Colonic mucosa (tissue), 4 donors: ENCODE data around the gene SSTR5. TPM values are rescaled to one million over a fixed set of nuclear protein-coding genes. Genes with fewer than 3 reads are reported as not detected.
"Not testable (repeated sequence)": the region's sequence is repeated elsewhere in the genome, so short reads cannot be mapped to it uniquely, and the experiment has no call there.

ENCODE experiments used
- DNase-seq: peaks from one replicate; pipeline ENCODE4 v3.0.0-alpha.2; 2020
- H3K27ac ChIP-seq: fragments of 200-600 bp; one replicate; pipeline ENCODE4 v1.8.0; 2021
- H3K27me3 ChIP-seq: fragments of 200-600 bp; one replicate; pipeline ENCODE4 v1.8.0; 2021
- H3K36me3 ChIP-seq: fragments of 200-600 bp; one replicate; pipeline ENCODE4 v1.8.0; 2021
- H3K4me1 ChIP-seq: fragments of 200-600 bp; one replicate; pipeline ENCODE4 v1.8.0; 2021; ENCODE audit warnings: mild to moderate bottlenecking
- H3K4me3 ChIP-seq: fragments of 200-600 bp; one replicate; pipeline ENCODE4 v1.8.0; 2021
- H3K9ac ChIP-seq, 2 donors: one replicate each; pipeline ENCODE4 v1.7.0; 2013; ENCODE audit warnings: control low read depth in 2 of 2, low read depth in 2 of 2, low read length in 2 of 2
- H3K9me3 ChIP-seq: fragments of 200-600 bp; one replicate; pipeline ENCODE4 v1.8.0; 2021
- intact Hi-C: fragments of 100-400 bp; cut with DNase I; formaldehyde crosslinking; loops from one replicate; pipeline ENCODE4 v1.14.1; 2022
- total RNA-seq, 2 donors: library from RNA; stranded (reverse); fragmentation: NEBNext Ultra II Directional in 1 of 2; extraction: Animal tissue kit (Norgen Biotek cat#: 25700) in 1 of 2; gene quantifications; one replicate each; pipeline ENCODE4 v1.2.1, GENCODE V29; 2021
- TF ChIP-seq, protein P1 (sequence below): fragments of 200-600 bp; IDR thresholded peaks from one replicate; pipeline ENCODE4 v1.8.0; 2022; ENCODE audit warnings: antibody characterized with exemption, mild to moderate bottlenecking
- donor health status: healthy.
- donor health status: DM: no; HTN: no; CAD: no.
- donor health status: DM: no; HTN: no; CAD: no.

SSTR5 gene
- under 1 TPM; 0.24 to 0.37 TPM for total RNA-seq

DNA sequence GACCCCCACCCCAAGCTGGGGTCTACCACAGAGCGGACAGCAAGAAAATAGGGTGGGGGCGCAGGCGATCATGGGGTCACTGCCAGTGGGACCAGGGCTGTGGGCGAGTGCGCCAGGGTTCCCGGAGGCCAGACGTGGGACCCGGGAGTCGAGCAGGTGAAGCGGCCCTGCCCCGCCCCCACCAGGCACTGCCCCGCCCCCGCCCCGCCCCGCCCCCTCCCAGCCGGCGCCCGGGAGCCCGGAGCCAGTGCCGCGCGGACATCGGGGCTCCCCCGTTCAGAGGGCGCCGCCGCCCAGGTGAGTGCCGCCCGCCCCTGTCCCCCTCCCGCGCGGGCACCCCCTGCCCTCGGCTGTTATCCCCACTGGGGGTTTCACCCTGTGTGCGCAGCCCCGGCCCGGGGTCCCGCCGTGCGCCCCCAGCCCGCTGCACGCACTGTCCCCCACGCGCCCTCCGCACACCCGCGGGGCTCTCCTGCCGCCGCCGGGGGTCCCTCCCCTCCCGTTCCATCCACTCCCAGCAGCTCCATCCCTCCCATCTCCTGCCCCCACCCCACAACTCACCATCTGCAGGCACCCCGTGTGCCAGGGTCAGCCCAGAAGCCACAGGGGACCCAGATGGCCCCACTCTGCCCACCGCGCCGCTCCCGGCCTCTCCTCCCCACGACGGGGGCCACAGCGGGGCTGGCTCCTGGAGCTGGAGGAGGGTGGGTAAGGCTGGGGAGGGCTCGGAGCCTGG, at the start of gene SSTR5:
Gene SSTR5 (plus strand): TSS at position 222 of the 736 bp plus-strand sequence. CDS start 6,122 bp downstream, outside the sequence.
- Histone ChIP-seq H3K27me3 (peaks cover 50% of the 10 kb centered on the region), H3K9ac (no peak within 1 kb of the TSS)
- intact Hi-C loops: no loop called here

DNA sequence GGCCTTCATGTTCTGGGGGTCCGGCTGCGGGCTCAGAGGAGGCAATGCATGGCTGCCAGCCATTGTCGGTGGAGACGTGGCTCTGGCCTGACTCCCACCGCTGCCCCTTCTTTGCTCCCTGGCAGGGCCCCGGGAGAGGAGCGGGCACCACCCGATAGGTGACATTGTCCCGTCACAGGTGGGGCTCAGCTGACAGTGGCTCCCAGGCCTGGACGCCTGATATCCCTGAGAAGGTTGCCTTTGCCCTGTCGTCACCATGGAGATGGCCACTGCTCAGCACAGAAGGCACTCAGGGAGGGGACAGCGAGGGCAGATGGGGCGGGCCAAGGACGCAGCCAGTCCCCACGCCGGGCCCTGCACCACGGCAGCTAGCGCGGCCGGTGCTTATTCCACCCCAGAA, 48.4 kb upstream of the SSTR5 start:
- H3K9ac ChIP-seq: no peak overlapping the region
- DNase-seq: no peak
- no peaks in the 10 kb centered on the region for H3K36me3 ChIP-seq
- H3K4me3 ChIP-seq: no peak overlapping the region
- no peaks in the 10 kb centered on the region for H3K4me1 ChIP-seq
- H3K9me3 ChIP-seq: no peaks in the 10 kb centered on the region
- H3K27me3 ChIP-seq: no peaks in the 10 kb centered on the region
- no peak overlapping the region for H3K27ac ChIP-seq
- intact Hi-C loops: no loop called here
- TF ChIP-seq, protein P1, sequence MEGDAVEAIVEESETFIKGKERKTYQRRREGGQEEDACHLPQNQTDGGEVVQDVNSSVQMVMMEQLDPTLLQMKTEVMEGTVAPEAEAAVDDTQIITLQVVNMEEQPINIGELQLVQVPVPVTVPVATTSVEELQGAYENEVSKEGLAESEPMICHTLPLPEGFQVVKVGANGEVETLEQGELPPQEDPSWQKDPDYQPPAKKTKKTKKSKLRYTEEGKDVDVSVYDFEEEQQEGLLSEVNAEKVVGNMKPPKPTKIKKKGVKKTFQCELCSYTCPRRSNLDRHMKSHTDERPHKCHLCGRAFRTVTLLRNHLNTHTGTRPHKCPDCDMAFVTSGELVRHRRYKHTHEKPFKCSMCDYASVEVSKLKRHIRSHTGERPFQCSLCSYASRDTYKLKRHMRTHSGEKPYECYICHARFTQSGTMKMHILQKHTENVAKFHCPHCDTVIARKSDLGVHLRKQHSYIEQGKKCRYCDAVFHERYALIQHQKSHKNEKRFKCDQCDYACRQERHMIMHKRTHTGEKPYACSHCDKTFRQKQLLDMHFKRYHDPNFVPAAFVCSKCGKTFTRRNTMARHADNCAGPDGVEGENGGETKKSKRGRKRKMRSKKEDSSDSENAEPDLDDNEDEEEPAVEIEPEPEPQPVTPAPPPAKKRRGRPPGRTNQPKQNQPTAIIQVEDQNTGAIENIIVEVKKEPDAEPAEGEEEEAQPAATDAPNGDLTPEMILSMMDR: no peak

More for the DNA sequence above, at the start of gene SSTR5:
- Histone ChIP-seq H3K4me1 (no peaks in the 10 kb centered on the region), H3K4me3 (no peak within 1 kb of the TSS), H3K36me3 (no peaks in the 10 kb centered on the region), H3K9me3 (no peaks in the 10 kb centered on the region), H3K27ac (no peak within 1 kb of the TSS)
- DNase-seq: no peak
- TF ChIP-seq, protein P1: no peak

DNA sequence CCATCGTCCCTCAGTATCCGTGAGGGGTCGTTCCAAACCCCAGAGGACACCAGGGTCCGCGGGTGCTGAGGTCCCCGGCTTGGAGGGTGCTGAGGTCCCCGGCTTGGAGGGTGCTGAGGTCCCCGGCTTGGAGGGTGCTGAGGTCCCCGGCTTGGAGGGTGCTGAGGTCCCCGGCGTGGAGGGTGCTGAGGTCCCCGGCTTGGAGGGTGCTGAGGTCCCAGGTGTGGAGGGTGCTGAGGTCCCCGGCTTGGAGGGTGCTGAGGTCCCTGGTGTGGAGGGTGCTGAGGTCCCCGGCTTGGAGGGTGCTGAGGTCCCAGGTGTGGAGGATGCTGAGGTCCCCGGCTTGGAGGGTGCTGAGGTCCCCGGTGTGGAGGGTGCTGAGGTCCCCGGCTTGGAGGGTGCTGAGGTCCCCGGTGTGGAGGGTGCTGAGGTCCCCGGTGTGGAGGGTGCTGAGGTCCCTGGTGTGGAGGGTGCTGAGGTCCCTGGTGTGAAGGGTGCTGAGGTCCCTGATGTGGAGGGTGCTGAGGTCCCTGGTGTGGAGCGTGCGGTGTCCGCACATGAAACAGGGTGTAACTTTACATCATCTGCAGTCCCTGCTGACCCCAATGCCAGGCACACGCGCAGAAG, 47.3 kb upstream of the SSTR5 start:
- H3K4me1 ChIP-seq, H3K4me3 ChIP-seq, H3K9me3 ChIP-seq, H3K36me3 ChIP-seq, DNase-seq, H3K27me3 ChIP-seq, H3K27ac ChIP-seq, intact Hi-C loops: not testable (repeated sequence)
- H3K9ac ChIP-seq: peak overlapping the region in 1 of 2 donors; percentile 16

DNA sequence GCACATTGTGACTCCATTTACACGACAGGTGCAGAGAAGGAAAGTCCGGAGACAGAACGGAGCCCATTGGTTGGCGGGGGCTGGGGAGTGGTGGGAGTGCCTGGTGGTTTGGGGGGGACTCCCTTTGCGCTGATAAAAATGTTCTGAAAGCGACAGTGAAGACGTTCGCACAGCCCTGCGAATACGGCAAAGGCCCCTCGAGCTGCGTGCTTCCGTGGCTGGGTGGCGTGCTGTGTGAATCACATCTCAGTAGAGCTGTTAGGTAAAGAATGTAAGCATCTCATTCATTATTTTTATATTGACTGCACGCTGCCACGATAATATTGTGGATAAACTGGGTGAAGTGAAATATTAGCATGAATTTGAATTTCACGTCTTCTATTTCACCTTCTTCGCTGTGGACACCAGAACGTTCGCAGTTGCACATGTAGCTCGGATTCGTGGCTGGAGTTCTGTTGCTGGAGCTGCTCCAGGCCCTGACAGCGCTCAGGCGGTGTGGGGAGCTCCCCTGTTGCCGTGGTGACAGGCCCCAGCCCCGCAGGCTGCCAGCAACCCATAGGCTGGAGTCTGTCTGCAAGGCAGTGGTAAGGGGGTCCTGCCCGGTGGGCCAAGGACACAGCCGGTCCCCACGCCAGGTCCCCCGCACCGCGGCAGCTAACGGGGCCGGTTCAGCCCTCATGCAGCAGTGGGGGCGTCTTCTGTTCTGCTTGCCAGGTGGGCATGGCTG, 46.3 kb upstream of the SSTR5 start:
- TF ChIP-seq, protein P1: no peak
- Histone ChIP-seq H3K4me1 (no peaks in the 10 kb centered on the region), H3K36me3 (no peaks in the 10 kb centered on the region)

DNA sequence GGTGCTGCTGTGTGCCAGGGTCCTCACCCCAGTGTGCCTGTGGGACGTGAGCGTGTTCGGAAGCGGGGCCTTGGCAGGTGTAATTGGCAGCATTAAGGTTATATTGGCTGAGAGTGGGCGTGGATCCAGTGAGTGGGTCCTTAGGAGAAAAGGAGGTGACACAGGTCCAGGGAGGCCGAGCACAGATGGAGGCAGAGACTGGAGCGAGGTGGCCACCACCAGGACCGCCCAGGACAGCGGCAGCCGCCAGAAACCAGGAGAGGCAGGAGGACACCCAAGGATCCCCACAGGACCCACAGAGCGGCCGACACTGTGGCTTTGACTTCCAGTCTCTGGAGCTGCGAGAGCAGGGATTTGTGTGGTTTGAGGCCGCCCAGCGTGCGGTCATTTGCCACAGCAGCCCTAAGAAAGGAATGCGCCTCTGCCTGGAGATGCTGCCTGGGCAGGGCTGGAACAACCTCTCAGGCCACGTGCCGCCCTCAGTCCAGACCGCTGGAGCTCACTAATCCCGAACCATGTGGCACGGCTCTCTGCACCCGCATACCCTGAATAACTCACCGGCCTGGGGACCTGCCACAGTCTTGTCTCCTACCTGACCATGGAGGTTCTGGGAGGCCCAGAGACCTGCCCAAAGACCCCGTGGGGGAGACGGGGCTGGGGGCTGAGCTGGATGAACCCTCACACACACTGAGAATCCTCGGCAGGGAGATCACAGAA, 45.6 kb upstream of the SSTR5 start:
- intact Hi-C loops: no loop called here
- DNase-seq: no peak
- no peaks in the 10 kb centered on the region for H3K27me3 ChIP-seq

More for the DNA sequence above, 46.3 kb upstream of the SSTR5 start:
- intact Hi-C loops: no loop called here
- no peak overlapping the region for H3K4me3 ChIP-seq
- H3K9me3 ChIP-seq: no peaks in the 10 kb centered on the region
- H3K9ac ChIP-seq: no peak overlapping the region
- no peak overlapping the region for H3K27ac ChIP-seq
- no peak for DNase-seq
- no peaks in the 10 kb centered on the region for H3K27me3 ChIP-seq

More for the DNA sequence above, 45.6 kb upstream of the SSTR5 start:
- Histone ChIP-seq H3K27ac (no peak overlapping the region), H3K4me1 (no peaks in the 10 kb centered on the region), H3K9ac (no peak overlapping the region), H3K36me3 (no peaks in the 10 kb centered on the region), H3K9me3 (no peaks in the 10 kb centered on the region), H3K4me3 (no peak overlapping the region)
- TF ChIP-seq, protein P1: no peak
